Inflammatory macrophage treated with lipopolysaccharide for 4 hours (primary cell): ENCODE measurements around the gene TMEM108.

Experiments used
- DNase-seq: peaks from one replicate; pipeline ENCODE4 v3.0.0-alpha.2; 2020

TMEM108 gene

GRCh38 chr3:133123636-133124035 is 85.4 kb downstream of the TMEM108 start:
- DNase-seq, result no peak

- no peak for DNase-seq
Observed at GRCh38 chr3:133124511-133124910, 86.3 kb downstream of the TMEM108 start.

GRCh38 chr3:133125171-133125570 is 87.0 kb downstream of the TMEM108 start:
- no peak for DNase-seq

GRCh38 chr3:133125802-133126201 is 87.6 kb downstream of the TMEM108 start:
- DNase-seq, result no peak

GRCh38 chr3:133127381-133127780 is 89.2 kb downstream of the TMEM108 start:
- DNase-seq, result no peak

GRCh38 chr3:133130168-133130567 is 92.0 kb downstream of the TMEM108 start:
- DNase-seq, result no peak

GRCh38 chr3:133135306-133135705 is 97.1 kb downstream of the TMEM108 start:
- DNase-seq, result no peak

GRCh38 chr3:133136114-133137041 is 98.2 kb downstream of the TMEM108 start:
- no peak for DNase-seq

GRCh38 chr3:133137042-133137996 is 99.1 kb downstream of the TMEM108 start:
- no peak for DNase-seq

GRCh38 chr3:133138017-133138416 is 99.8 kb downstream of the TMEM108 start:
- no peak for DNase-seq

- DNase-seq, result no peak
Observed at GRCh38 chr3:133152056-133152455, 113.9 kb downstream of the TMEM108 start.

GRCh38 chr3:133152681-133153220 is 114.6 kb downstream of the TMEM108 start:
- no peak for DNase-seq

- no peak for DNase-seq
Observed at GRCh38 chr3:133153382-133153781, 115.2 kb downstream of the TMEM108 start.

- DNase-seq, result no peak
Observed at GRCh38 chr3:133157716-133158115, 119.5 kb downstream of the TMEM108 start.

GRCh38 chr3:133158686-133159085 is 120.5 kb downstream of the TMEM108 start:
- no peak for DNase-seq

GRCh38 chr3:133159498-133160475 is 121.6 kb downstream of the TMEM108 start:
- no peak for DNase-seq

GRCh38 chr3:133161656-133162055 is 123.5 kb downstream of the TMEM108 start:
- DNase-seq, result no peak

- no peak for DNase-seq
Observed at GRCh38 chr3:133162265-133162664, 124.1 kb downstream of the TMEM108 start.

GRCh38 chr3:133162670-133163305 is 124.6 kb downstream of the TMEM108 start:
- no peak for DNase-seq

GRCh38 chr3:133167340-133168024 is 129.3 kb downstream of the TMEM108 start:
- no peak for DNase-seq

- no peak for DNase-seq
Observed at GRCh38 chr3:133168025-133168401, 129.8 kb downstream of the TMEM108 start.
